ENCODE results near the gene DGKK.

Gene DGKK

DNA sequence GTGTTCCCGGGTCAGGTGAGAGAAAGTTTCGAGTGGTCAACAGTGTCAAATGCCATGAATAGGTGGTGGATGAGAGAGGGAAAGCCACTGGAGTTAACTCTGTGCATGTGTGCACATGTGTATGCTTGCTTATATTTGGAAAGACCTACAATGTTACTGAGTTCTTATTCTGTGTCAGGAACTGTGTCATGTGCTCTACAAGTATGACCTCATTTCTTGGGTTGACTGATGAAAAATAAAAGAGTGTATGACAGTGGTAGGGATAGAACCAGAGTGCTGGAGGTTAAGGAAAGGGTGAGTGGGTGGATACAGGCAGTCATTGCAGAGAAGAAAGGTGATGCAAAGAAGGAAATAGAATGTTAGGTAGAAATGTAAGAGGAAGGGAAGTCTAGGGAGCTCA, 22.1 kb upstream of the DGKK start:
- intact Hi-C loops (cut with DNase I; ENCODE audit: low total_unique reads), result no loop called here
- H3K4me1 ChIP-seq, result no peaks in the 10 kb centered on the region
- no peak overlapping the region for H3K4me3 ChIP-seq
- TF ChIP-seq, protein P1, sequence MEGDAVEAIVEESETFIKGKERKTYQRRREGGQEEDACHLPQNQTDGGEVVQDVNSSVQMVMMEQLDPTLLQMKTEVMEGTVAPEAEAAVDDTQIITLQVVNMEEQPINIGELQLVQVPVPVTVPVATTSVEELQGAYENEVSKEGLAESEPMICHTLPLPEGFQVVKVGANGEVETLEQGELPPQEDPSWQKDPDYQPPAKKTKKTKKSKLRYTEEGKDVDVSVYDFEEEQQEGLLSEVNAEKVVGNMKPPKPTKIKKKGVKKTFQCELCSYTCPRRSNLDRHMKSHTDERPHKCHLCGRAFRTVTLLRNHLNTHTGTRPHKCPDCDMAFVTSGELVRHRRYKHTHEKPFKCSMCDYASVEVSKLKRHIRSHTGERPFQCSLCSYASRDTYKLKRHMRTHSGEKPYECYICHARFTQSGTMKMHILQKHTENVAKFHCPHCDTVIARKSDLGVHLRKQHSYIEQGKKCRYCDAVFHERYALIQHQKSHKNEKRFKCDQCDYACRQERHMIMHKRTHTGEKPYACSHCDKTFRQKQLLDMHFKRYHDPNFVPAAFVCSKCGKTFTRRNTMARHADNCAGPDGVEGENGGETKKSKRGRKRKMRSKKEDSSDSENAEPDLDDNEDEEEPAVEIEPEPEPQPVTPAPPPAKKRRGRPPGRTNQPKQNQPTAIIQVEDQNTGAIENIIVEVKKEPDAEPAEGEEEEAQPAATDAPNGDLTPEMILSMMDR (IDR thresholded peaks at IDR 0.05), result no peak
- H3K36me3 ChIP-seq, result no peaks in the 10 kb centered on the region
- H3K27me3 ChIP-seq, result no peaks in the 10 kb centered on the region
- H3K27ac ChIP-seq, result no peak overlapping the region
- DNase-seq, result no peak
- no peaks in the 10 kb centered on the region for H3K9me3 ChIP-seq

DNA sequence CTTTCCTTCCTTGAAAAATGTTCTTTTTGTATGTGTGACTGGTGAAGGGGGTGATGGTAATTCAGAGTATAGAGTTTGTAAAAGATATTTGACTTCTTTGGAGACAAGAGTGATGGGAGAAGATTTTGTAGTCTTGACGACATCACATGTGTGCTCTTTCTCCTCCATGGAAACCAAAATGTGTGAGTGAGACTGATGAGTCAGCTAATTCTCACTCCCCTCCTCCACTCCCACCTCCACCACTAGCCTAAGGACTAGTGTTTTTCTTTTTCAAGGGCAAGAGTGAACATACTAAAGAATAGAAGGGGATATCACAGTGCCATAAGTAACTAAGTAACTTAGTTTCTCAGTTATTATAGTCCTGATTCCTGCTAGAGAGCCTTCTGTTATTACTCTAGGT, 14.0 kb upstream of the DGKK start:
- no peaks in the 10 kb centered on the region for H3K36me3 ChIP-seq
- no peak overlapping the region for H3K4me3 ChIP-seq
- no peaks in the 10 kb centered on the region for H3K4me1 ChIP-seq
- no peak for DNase-seq
- intact Hi-C loops (cut with DNase I; ENCODE audit: low total_unique reads), result no loop called here
- TF ChIP-seq, protein P1 (IDR thresholded peaks at IDR 0.05), result no peak
- no peak overlapping the region for H3K27ac ChIP-seq
- H3K27me3 ChIP-seq, result no peaks in the 10 kb centered on the region
- H3K9me3 ChIP-seq, result peaks cover 0 to 7% (median 0%) of the 10 kb centered on the region in 3 donors

DNA sequence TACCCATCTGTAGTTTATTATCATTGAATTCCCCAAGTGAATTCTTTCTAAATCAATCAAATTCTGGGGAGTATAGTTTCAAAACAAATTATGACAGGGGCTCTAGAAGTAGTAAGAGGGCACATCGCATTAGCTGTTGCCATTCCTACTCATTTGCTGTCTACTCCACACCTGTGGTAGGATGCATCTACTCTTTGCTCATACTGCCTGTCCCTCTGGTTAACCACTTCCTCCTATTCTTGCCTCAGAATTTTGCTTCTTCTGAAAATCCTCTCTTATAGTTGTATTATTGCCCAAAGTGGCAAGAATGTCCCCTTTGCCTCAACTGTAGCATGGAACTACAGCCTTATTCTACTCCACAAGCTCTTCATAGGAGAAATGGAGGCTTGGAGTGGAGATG, 12.7 kb upstream of the DGKK start:
- Histone ChIP-seq H3K4me3 (no peak overlapping the region), H3K36me3 (no peaks in the 10 kb centered on the region), H3K4me1 (no peaks in the 10 kb centered on the region), H3K27me3 (no peaks in the 10 kb centered on the region), H3K27ac (no peak overlapping the region), H3K9me3 (peaks cover 0 to 7% (median 0%) of the 10 kb centered on the region in 3 donors)
- TF ChIP-seq, protein P1 (IDR thresholded peaks at IDR 0.05), result no peak
- intact Hi-C loops (cut with DNase I; ENCODE audit: low total_unique reads), result no loop called here
- no peak for DNase-seq

DNA sequence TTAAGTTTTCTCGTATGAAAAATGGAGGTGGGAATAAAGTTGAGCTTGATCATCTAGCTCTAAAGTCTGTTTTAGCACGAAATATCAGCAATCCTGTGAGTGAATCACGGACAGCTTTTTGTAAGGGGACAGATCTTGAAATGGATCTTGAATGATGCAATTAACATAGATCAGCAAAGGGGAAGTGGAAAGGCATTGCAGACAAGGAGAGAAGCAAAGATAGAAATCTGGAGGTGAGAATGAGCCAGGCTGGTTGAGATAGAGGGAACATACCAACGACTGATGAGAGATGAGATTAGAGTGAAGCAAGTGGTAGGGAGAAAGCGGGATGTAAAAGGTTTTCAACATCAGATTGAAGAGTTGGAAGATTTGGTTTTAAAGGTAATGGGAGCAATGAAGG, 4.6 kb upstream of the DGKK start:
- TF ChIP-seq, protein P1 (IDR thresholded peaks at IDR 0.05), result no peak
- Histone ChIP-seq H3K4me3 (no peak overlapping the region), H3K27me3 (peaks cover 0 to 16% of the 10 kb centered on the region in 2 donors), H3K36me3 (no peaks in the 10 kb centered on the region), H3K4me1 (peaks cover 0 to 12% (median 8%) of the 10 kb centered on the region in 4 donors), H3K9me3 (no peaks in the 10 kb centered on the region), H3K27ac (no peak overlapping the region)
- no peak for DNase-seq
- intact Hi-C loops (cut with DNase I; ENCODE audit: low total_unique reads), result no loop called here

DNA sequence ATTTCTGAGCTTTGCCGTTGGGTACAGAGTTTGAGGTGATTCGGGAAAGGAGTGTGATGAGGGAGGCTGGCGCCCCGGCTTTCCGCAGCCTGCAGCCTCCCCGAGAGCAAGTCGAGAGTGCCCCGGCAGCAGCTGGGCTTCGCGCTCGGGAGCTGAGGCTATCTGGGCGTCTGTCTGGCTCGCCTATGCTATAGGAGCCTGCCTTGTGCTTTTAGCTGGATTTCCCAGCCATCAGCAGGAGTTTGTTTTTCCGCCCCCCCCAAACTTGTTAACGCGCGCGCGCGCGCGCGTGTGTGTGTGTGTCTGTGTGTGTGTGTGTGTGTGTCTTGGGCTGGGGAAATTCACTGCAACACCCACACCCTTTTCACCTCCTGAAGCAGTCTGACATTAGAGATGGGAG, 765 bp upstream of the DGKK start:
- Histone ChIP-seq H3K4me3 (no peak overlapping the region), H3K36me3 (no peaks in the 10 kb centered on the region), H3K9me3 (no peaks in the 10 kb centered on the region), H3K27ac (no peak overlapping the region), H3K27me3 (peaks cover 0 to 29% of the 10 kb centered on the region in 2 donors), H3K4me1 (peaks cover 0 to 22% (median 8%) of the 10 kb centered on the region in 4 donors)
- TF ChIP-seq, protein P1 (IDR thresholded peaks at IDR 0.05), result no peak
- intact Hi-C loops (cut with DNase I; ENCODE audit: low total_unique reads), result no loop called here
- no peak for DNase-seq

DNA sequence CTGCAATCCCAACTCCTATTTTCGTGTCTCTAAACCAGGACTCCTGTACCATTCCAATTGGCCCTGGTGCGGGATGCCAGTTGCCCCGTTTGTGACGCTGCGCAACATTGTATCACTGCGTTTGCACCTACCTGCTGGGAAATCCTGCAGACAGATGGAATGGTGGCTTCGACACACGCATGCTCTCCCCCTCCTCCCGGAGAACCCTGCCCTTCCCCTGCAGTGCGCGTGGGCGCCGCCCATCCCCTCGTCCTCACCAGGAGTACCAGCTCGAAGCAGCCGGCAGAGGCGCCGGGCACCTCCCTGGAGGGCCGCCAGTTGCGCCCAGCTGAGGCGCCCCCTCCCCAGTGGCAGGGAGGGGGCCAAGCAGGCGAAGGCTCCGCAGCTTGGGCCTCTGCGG, 1.4 kb downstream of the DGKK start:
- Histone ChIP-seq H3K27ac (no peak overlapping the region), H3K36me3 (no peaks in the 10 kb centered on the region), H3K4me1 (peaks cover 0 to 22% (median 8%) of the 10 kb centered on the region in 4 donors), H3K9me3 (no peaks in the 10 kb centered on the region), H3K27me3 (peaks cover 0 to 29% of the 10 kb centered on the region in 2 donors), H3K4me3 (no peak overlapping the region)
- intact Hi-C loops (cut with DNase I; ENCODE audit: low total_unique reads), result no loop called here
- DNase-seq, result no peak
- TF ChIP-seq, protein P1 (IDR thresholded peaks at IDR 0.05), result no peak
